T-helper 1 cell (primary cell): ENCODE measurements around the gene TSPAN4.

Experiments used
- DNase-seq, 5 donors: peaks; one replicate each; pipeline ENCODE4 v3.0.0-alpha.2; 2012 to 2020

The TSPAN4 gene

DNA sequence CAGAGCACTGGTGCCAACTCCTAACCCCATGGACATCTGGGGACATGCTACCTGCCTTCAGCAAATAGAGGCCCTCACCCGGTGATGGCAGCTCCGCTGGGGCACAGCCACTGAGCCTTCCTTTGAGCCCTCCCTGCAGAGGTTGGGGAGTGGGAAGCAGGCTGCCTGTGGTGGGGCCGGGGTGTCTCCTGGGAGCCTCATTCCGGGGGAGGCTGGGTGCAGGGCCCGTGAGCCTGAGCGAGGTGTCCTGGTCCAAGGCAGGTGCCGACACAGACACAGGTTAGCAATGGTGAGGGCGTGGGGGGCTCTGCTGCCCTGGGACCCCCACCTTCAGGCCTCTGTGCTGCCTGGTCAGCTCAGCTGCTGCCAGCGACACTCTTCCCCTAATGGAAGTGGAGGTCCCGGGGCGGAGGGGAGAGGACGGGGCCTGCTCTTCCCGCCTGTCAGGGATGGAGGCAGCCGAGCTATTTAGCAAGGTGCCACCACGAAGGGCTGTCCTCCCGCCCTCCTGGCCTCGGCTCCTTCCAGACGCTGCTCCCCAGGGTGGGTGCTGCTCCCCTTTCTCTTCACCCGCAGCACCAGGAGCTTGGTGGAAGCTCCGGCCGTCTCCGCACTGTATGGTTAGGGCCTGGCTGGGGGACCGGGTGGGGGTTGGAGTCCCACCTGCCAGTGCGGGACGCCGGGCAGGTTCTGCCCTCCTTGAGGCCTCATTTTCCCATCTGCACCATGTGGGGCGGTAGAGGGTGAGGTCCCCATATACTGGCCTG lies 11.2 kb downstream of the TSPAN4 start:
- DNase-seq = no peak

DNA sequence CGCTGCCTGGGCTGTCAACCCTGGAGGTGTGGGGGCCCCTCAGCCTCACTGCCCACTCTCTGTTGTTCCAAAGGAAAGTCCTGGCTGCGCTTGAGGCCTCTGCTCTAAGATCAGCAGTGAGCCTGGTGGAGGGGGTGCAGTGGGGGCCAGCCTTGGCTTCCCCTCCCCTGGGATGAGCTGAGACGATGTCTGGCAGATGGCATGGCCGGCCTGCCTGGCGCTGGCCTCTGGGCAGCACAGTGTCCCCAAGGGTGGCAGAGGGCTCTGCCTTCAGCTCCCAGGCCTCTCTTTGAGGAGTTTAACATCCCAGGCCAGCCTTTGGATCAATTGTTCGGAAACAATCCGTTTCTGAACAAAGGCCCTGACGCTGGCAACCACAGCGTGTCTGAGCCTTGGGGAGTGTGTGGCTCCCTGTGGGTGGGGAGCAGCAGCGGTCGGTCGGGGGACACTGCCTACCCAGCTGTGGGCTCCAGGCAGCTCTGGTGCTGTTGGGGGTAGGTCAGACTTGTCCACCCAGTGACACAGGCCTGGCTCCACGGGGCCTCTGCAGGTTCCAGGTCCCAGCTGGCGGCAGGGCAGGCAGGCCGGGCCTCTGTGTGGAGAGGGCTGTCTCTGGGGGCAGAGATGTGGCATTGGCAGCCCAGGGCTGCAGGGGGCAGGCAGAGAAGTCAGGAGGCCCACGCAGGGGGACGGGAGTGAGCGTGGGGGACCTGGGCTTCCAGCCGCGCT lies 12.1 kb downstream of the TSPAN4 start:
- no peak for DNase-seq

DNA sequence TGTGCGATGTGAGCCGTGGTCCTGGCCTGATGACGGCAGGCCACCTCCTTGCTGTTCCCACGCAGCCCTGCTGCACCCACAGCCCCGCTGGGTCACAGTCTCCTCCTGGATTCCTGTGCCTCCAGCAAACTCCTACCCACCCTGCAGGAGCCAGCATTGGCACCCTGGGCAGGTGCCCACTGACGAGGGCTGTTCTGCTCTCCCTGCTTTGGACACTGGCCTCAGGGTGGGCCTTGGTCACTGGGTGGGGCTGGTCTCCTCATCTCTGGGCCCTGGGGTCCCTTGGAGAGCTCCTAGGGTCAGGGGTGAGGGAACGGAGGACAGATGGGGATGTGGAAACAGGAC lies 12.7 kb downstream of the TSPAN4 start:
- DNase-seq = no peak

DNA sequence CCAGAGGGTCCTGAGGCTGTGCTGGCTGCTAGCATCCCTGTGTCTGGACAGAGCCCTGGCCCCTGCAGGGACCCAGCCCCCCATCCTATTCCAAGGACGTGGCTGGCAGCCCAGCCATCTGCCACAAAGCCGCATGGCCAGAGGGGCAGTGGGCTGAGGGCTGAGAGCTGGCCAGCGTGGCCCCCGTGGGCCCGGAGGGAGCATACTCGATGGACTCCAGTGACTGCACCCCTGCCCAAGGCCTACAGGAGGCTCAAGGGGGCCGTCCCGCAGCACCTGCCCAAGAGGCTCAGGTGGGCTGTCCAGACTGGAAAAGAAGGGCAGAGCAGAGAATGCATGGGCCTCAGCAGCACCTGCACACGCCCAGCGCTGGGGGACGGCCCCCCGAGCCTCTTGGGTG lies 13.1 kb downstream of the TSPAN4 start:
- no peak for DNase-seq

DNA sequence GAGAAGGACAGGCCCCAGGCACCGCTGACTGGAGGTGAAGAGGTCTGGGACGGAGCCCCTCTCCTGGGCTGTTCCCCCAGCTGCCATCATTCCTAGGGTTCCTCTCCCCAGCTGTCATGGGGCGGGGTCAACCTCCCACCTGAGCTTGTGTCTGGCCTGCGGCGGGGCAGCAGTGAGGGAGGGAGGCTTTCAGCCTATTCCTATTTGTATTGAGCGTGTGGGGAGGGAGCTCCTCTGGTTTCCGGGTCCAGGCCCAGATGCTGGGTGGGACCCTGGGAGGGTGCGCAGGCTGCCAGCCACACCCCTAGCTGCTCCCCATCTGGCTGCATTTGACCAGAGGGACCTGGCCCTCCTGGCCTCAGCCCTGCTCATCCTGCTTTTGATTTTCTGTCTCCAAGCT lies 13.7 kb downstream of the TSPAN4 start:
- DNase-seq = no peak

DNA sequence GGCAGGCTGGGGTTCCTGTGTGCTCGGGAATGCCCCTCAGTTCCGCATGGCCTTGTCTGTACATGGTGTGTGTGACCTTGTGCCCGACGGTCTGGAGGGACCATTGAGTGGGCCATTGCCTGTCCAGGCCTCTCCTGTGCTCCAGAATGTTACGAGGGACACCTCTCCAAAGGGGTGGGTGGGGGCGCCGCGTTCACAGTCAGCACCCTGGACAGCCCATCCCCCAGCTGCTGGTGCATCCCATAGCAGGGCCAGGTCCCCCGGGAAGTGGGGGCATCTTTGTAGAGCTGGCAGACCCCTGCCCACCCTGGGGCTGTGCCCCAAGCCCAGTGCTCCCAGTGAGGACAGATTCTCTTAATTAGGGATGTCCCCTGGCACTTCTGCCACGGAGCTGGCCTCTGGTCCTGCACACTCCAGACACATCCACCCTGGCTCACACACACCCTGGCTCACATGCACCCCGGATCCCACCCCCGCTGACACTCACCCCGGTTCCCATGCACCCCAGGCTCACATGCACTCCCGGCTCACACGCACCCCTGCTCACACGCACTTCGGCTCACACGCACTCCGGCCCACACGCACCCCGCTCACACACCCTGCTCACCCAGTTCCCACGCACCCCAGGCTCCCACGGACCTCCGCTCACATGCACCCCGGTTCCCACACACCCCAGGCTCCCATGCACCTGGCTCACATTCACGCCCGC lies 15.6 kb downstream of the TSPAN4 start:
- DNase-seq = no peak

DNA sequence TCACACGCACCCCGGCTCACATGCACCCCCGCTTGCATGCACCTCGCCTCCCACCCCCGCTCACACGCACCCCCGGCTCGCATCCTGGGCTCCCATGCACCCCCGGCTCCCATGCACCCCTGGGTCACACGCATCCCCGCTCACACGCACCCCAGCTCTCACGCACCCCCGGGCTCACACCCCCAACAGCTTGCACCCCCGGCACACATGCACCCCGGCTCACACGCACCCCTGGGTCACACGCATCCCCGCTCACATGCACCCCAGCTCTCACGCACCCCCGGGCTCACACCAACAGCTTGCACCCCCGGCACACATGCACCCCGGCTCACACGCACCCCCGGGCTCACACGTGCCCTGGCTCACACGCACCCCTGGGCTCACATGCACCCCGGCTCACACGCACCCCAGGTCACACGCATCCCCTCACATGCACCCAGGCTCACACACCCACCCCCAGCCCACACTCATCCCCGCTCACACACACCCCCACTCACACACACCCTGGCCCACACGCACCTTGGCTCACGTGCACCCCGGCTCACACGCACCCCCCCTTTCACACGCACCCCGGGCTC lies 16.2 kb downstream of the TSPAN4 start:
- DNase-seq = no peak

DNA sequence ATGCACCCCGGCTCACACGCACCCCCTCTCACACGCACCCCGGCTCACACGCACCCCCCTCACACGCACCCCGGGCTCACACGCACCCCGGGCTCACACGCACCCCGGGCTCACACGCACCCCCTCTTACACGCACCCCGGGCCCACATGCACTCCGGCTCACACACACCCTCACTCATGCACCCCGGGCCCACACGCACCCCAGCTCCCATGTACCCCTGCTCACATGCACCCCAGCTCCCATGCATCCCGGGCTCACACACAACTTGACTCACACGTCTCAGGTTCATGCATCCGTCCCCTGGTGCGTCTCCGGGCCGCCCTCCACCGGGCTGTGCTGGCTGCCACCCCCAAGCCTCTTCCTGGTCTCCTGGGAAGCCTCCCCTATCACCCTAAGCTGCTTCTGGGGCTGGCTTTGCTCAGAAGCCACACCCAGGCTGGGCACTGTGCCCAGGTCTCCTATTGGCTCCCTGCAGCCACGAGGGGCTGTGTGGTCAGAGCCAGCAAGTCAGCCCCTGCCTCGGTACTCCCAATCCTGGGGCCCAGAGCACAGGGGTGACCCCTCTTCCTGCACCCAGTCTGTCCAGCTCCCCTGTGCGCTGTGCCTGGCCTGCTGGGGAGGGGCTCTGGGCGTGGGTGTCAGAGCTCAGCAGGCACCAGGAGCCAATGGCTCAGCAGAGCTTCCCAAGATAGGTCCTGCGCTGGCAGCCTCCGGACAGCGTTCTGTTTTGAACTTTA lies 16.9 kb downstream of the TSPAN4 start:
- DNase-seq = no peak

DNA sequence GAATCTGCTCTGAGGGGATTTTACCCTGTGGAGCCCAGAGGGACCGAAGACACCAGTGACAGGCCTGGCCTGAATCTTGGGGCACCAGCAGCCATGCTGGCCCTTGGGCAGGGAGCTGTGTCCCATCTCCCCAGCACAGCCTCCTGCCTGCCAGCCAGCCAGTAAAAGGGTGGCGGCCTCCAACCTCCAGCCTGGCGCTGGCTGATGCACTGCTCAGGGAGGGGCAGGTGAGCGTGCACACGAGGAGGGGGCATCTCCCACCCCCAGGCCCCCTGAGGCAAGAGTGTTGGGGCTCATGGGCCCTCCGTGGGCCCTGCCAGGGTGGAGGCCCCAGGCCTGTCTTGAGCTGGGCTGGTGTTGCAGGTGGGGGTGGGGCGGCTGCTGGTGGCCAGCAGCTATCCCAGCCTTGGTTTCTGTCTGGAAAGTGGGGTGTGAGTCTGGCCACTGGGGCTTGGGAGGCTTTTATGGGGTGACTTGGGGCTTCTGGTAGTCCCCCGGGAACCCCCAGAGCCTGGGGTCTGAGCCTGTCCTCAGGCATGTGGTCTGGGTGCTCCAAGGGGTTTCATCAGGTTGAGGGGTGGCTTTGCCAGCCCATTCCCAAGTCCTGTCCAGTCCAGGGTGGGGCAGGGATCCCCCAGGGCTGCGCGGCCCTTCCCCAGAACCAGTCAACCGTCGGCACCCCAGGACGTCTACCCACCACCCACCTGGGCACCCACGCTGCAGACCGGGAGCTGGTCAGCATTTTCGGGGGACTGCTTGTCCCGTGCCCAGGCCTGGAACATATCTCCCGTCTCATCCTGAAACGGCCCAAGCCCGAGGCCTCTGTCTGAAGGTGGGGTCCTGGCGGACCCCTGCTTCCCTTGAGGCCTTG lies 17.8 kb downstream of the TSPAN4 start:
- no peak for DNase-seq

DNA sequence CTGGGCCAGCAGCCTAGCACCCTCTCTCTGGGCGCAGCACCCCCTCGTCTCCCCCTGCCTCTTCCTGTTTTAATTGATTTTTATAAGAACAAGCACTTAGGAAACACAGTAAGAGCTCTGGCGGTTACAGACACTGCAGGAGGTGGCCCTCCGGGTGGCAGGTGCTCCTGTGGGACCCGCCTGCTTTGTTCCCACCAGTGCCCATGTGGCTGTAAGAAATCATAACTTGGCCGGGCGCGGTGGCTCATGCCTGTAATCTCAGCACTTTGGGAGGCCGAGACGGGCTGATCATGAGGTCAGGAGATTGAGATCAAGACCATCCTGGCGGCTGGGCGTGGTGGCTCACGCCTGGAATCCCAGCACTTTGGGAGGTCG lies 18.4 kb downstream of the TSPAN4 start:
- no peak for DNase-seq

DNA sequence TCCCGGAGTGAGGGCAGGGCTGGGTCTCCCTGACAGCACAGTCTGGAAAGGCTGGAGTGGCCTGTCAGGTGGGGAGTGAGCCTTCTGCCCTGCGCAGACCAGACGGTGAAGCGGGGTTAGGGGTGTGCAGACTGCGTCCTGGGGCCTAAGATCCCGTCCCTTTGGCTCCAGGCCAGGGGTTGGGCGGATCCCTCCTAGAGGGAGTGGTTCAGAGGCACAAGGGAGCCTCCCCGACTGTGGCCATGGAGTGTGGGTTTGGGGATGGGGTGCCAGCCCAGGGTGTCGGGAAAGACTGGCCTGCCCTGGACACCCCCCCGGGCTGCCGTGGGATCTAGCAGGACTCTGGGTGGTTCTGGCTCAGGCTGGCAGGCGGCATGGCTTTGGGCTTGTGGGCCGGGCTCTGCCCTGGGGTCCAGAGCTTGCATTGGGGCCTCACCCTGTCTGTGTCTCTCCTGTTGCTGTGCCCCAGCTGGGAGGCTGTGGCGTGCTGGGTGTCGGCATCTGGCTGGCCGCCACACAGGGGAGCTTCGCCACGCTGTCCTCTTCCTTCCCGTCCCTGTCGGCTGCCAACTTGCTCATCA lies 19.5 kb downstream of the TSPAN4 start:
- no peak for DNase-seq

DNA sequence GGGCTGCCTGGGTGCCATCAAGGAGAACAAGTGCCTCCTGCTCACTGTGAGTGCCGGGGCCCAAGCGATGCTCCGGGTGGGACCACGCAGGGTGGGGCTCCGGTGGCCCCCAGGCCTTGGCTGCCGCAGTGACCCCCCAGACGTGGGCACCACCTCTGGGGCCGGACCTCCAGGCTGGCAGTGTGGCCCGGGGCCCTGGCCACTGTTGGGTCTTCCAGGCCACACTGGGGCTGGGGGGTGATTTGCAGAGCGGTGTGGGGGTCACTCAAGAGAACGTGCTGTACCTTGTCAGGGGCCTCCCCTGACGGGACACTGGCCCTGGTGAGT lies 20.0 kb downstream of the TSPAN4 start:
- DNase-seq = no peak

DNA sequence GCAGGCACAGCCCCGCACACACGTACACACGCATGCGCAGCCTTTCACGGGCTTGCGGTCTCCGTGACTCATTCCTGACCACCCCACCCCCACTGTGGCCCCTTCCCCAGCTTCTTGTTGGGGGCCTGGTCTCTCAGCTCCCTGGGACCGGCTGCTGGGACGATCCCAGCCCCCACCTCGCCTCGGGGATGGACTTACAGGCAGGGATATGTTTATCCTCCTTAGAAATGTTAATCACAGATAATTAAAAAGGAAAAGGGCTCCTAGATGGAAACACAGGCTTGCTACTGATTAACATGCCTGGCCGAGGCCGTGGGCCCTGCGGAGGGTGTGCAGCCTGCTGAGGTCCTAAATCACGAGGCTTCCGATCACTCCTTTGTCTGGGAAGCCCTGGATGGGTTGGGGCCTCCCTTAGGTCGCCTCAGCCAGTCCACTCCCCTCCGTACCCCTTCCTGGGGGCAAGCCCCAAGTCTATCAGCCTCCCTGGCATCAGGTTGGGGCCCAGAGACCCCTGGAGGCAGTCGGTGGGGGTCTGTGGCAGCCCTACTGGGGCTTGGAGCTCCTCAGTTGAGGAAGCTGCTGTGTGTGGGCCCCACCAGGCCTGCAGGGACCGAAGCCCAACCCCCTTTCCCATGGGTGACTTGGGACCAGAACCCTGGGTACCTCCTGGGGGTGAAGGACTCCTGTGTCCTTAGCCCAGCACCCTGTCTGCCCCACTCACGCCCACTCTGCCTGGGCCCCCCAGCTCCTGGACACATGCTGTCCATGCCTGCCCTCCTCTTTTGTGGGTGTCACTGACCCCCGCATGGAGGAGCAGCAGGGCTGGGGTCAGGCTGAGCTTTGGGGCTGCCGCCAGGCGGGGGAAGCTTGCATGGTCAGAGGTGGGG lies 20.6 kb downstream of the TSPAN4 start:
- no peak for DNase-seq

DNA sequence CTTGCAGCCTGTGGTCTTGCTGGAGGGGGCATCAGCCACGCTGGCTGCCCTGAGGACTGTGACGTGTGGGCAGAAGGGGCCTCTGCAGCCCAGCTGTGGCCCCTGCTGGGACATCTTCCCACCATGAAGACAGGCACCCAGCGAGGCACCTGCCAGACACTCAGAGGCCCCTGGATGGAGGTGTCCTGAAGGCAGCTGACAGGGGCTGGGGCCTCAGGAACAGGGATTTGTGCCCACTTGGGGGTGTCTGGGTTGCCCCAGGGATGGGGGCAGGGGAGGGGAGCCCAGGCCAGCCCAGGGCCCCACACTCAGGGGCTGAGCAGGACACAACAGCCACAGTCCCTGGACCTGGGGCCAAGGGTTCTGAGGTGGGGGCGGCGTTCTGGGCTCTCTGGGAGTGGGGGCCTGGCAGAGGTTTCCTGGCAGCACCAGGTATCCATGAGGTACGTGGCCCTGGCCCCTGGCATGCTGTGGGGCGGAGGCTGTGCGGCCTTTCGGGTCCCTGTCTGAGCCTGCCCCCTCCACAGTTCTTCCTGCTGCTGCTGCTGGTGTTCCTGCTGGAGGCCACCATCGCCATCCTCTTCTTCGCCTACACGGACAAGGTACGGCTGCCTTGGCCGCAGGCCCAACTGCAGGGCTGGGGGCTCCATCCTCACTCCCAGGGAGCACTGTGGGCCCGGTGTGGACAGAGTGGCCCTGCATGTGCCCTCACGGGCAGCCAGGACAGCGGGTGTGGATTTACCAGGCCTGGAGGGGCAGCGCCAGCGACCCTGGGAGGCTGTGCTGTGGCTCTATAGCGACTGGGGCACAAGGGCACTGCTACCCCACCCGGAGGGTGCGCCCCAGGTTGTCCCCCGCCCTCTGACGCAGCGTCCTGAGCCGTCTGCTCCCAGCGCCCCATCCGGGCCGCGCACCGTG lies 21.5 kb downstream of the TSPAN4 start:
- DNase-seq = no peak

DNA sequence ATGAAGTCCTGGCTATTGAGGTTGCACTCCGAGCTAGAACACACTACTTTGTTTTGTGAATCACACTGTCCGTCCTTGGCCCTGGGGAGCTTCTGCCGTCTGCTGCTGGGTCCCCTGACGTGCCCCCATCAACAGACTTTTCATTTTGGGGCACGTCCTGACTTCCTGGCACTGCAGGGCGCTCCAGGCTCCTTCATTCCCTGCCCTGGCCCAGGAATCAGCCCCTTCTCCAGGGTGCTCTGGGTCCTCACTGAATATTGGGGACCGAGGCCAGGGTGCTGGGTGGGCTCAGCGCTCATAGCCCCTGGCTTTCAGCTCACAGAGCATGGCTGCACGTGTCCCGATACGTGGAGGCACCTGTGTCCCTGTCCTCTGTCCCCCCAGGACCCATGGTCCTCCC lies 22.2 kb downstream of the TSPAN4 start:
- no peak for DNase-seq

DNA sequence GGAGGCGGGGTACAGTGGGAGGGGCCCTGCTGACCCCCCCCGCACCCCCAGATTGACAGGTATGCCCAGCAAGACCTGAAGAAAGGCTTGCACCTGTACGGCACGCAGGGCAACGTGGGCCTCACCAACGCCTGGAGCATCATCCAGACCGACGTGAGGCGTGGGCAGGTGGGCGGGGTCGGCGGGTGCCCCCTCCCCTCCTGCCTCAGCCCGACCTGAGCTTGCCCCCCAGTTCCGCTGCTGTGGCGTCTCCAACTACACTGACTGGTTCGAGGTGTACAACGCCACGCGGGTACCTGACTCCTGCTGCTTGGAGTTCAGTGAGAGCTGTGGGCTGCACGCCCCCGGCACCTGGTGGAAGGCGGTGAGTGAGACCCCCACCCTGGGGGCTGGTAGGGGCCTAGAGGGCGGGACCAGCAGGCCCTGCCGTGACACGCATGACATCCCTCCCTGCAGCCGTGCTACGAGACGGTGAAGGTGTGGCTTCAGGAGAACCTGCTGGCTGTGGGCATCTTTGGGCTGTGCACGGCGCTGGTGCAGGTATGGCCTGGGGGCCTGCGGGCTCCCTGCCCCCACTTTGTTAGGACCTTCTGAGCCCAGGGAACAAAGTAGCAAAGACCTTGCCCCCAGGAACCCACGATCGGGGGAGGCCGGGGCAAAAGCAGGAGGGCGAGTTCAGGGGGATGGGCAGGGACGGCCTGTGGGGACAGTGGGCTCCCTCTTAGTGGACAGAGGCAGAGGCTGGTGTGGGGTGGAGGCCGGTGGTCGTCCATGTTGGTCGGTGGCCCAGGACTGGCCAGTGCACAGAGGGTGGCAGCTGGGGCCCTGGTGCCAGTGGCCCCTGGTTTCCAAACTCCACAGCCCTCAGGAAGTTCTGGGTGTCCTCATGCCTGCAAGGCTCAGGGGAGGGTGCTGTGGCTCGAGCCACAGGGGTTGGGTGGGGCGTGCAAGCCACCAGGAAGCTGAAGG lies 23.1 kb downstream of the TSPAN4 start:
- no peak for DNase-seq

DNA sequence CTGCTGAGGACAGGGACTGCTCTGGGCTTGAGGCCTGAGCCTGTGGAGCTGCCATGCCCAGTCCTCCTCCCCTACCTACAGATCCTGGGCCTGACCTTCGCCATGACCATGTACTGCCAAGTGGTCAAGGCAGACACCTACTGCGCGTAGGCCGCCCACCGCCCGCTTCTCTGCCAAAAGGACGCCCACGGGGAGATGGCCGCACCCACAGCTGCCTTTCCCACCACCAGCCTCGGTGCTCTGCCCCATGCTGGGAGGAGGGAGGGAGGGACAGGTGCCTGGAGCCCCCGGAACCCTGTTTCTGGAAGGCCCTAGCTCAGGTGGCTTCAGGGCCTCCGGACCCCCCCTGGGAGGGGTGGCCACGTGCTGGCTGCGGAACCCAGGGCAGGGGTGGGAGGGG lies 23.8 kb downstream of the TSPAN4 start:
- no peak for DNase-seq

DNA sequence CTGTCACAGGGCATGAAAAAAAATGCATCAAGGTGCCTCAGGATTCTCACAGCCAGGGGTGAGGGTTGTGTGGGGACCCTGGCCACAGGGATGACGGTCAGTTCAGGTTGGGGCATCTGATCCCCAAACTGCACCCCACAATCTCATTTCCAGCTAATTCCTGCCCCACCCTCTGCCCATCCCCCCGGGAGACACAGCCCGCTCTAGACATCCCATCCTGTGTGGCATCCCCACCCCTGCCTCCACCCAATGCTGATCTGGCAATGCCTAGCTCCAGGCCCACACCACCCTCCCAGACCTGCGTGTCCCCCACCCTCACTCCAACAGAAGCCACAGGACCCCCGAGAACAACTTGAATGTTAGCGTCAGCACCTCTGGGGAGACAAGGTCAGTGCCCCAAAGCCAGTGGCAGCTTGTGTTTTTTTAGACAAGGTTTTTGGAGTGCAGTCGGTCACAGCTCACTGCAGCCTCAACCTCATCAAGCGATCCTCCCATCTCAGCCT lies 25.3 kb downstream of the TSPAN4 start:
- no peak for DNase-seq
